Effector memory CD8-positive, alpha-beta T cell (primary cell): Measurements from ENCODE around the gene BLOC1S4.

Experiments used
- ATAC-seq: fragments of 150-1000 bp; cut with Tn5 transposase; replicated peaks from 2 replicates; pipeline ENCODE4 v1.10.0; 2021; ENCODE audit warnings: mild to moderate bottlenecking, moderate library complexity
- DNase-seq, 3 experiments: peaks; one replicate each; pipeline ENCODE4 v3.0.0; 2021
- H3K27ac Mint-ChIP-seq, 2 donors: one replicate each; pipeline ENCODE4 v1.8.0; 2022; ENCODE audit warnings: mild to moderate bottlenecking in 2 of 2, mixed read lengths in 2 of 2, moderate library complexity in 2 of 2
- H3K27me3 Mint-ChIP-seq, 2 donors: one replicate each; pipeline ENCODE4 v1.8.0; 2022; ENCODE audit warnings: mixed read lengths in 2 of 2
- H3K36me3 Mint-ChIP-seq: one replicate; pipeline ENCODE4 v1.8.0; 2022; ENCODE audit warnings: mild to moderate bottlenecking, moderate library complexity, mixed read lengths; ENCODE audit not compliant: insufficient read depth
- H3K4me1 Mint-ChIP-seq, 2 donors: one replicate each; pipeline ENCODE4 v1.8.0; 2022; ENCODE audit warnings: low read depth in 2 of 2, mixed read lengths in 2 of 2
- H3K4me3 Mint-ChIP-seq, 2 donors: one replicate each; pipeline ENCODE4 v1.8.0; 2022; ENCODE audit warnings: mild to moderate bottlenecking in 2 of 2, mixed read lengths in 2 of 2, moderate library complexity in 2 of 2
- H3K9me3 Mint-ChIP-seq, 2 donors: one replicate each; pipeline ENCODE4 v1.8.0; 2022; ENCODE audit warnings: mixed read lengths in 2 of 2

BLOC1S4 gene

DNA sequence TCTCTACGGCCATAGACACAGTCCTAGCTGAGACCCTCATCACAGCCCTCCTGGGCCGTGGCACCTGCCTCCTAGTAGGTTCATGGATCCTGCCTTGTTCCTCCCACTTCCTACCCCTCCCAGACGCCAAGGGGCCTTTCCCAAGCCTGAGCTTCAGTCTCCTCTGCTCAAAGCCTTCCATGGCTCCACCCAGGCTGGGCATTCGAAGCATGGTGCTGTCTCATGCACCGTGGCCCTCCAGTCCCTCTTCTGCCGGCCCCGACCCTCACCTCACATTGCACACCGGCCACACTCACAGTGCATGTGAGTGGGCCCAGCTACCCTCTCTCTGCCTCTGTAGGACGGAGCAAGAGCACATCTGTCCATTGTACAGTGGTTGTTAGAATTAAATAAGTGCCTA, 44.9 kb downstream of the BLOC1S4 start:
- Mint-ChIP-seq H3K27ac (no peak overlapping the region), H3K9me3 (no peaks in the 10 kb centered on the region), H3K36me3 (peaks cover 2% of the 10 kb centered on the region), H3K27me3 (peaks cover 0 to 10% of the 10 kb centered on the region in 2 donors), H3K4me3 (no peak overlapping the region), H3K4me1 (peaks cover 0 to 15% of the 10 kb centered on the region in 2 donors)
- no peak for DNase-seq
- ATAC-seq = no peak

DNA sequence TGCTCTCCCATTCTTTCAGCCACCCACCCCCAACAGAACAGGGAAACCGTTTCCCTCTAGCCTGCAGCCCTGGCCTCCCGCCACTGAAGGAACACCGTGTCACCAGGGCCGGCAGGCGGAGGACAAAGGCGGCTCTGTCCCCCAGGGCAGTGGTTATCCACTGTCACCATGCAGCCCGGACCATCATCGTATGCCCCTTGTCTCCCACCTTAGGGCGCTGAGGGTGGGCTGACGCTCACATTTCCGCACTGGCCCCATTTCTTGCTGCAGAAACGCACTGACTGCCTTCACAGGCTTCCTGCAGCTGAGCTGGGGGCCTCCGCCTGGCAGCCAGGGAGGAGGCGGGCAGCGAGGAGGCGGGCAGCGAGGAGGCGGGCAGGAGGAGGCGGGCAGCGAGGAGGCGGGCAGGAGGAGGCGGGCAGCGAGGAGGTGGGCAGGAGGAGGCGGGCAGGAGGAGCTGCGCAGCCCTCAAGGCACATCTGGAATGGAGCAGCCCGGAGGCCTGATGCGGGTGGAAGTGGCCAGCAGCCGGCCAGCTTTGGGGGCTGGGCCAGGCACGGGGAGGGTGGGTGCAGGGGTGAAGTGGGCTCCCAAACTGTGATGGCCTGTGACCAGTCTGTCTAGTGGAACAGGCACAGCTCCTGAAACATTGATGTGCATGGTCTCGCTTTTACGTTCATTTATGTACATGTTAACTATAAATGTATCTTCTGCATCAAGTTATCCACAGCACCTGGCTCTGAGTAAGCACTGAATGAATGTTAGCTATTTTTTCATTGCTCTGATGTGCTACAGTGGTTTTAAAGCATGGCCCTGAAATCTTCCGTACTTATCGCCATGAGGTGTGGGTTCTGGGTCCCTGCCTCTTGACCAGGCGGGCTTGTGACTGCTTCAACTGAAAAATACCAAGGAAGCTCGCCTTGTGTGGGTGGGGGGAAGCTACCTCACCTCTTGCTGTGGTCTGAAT, 46.0 kb downstream of the BLOC1S4 start:
- peaks cover 0 to 10% of the 10 kb centered on the region in 2 donors for H3K27me3 Mint-ChIP-seq

DNA sequence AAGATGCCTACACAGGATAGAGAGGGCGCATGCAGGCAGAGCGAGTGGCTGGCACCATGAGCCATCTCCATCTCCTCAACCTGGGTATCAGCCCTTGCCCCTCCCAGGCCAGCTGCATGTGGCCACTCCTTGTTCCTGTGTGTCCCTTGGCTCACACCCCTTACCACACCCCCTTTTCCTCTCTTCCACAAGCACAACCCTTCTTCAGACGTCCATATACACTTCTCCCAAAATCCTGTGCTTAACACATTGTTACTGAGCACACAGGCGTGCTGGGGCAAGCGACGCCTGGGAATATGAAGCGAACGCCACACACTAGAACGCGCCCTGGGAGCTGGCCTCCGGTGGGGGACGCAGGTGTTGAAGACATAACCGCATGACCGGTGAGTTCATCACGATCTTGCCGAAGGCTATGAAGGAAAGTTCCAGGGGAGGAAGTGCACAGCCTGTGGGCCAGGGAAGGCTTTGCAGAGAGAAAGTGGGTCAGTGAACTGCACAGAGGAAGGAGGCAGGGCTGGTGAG, 47.4 kb downstream of the BLOC1S4 start:
- DNase-seq = peak in 2 of 3 experiments; percentile 13 to 28
- Mint-ChIP-seq H3K4me3 (peak overlapping the region in 1 of 2 donors; percentile 20), H3K27me3 (peaks cover 0 to 10% of the 10 kb centered on the region in 2 donors), H3K9me3 (no peaks in the 10 kb centered on the region), H3K36me3 (peaks cover 2% of the 10 kb centered on the region), H3K4me1 (peaks cover 4 to 20% of the 10 kb centered on the region in 2 donors), H3K27ac (no peak overlapping the region)
- ATAC-seq = peak; percentile 94

More for the DNA sequence above, 46.0 kb downstream of the BLOC1S4 start:
- no peak for ATAC-seq
- Mint-ChIP-seq H3K9me3 (no peaks in the 10 kb centered on the region), H3K4me1 (peaks cover 4 to 20% of the 10 kb centered on the region in 2 donors), H3K4me3 (no peak overlapping the region), H3K27ac (peak overlapping the region in 1 of 2 donors; percentile 17), H3K36me3 (peaks cover 2% of the 10 kb centered on the region)
- DNase-seq = no peak

DNA sequence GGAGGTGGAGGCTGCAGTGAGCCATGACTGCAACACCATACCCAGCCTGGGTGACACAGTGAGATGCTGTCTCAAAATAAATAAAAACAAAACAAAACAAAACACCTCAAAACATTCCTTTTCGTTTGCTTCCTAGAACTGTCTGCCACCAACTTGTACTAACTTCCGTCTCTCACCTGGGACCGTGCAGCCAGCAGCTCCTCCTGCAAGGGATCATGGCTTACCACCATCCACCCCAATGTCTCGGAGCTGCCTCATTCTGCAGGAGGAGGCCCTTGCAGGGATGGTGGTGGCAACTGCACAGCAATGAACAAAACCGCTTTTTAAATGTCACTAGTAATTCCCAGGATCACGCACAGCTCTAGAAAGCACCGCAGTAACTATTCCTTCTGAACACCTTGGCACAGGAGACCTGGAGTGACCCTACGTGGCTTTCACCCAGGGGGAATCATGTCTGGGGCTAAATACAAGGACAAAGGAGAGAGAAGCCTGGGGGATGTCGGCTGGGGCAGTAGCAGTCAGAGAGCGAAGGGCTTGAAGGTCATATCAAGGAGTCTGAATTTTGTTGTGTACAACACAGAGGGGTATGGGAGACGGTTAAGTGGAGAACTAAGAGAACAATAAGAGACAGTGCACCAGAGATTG, 49.1 kb downstream of the BLOC1S4 start:
- no peaks in the 10 kb centered on the region for H3K9me3 Mint-ChIP-seq
- H3K4me1 Mint-ChIP-seq = peaks cover 4 to 26% of the 10 kb centered on the region in 2 donors
- ATAC-seq = no peak

GRCh38 chr4:6765703-6766102, 49.7 kb downstream of the BLOC1S4 start:
- ATAC-seq (no peak), DNase-seq (no peak)
- H3K4me1 Mint-ChIP-seq = peaks cover 4 to 26% of the 10 kb centered on the region in 2 donors
- peaks cover 2% of the 10 kb centered on the region for H3K36me3 Mint-ChIP-seq
- H3K27ac Mint-ChIP-seq = peak overlapping the region in 1 of 2 donors; percentile 13
- H3K27me3 Mint-ChIP-seq = peaks cover 0 to 7% of the 10 kb centered on the region in 2 donors
- no peak overlapping the region for H3K4me3 Mint-ChIP-seq
- H3K9me3 Mint-ChIP-seq = no peaks in the 10 kb centered on the region

More for the DNA sequence above, 49.1 kb downstream of the BLOC1S4 start:
- no peak for DNase-seq
- peaks cover 0 to 10% of the 10 kb centered on the region in 2 donors for H3K27me3 Mint-ChIP-seq
- H3K27ac Mint-ChIP-seq = peak overlapping the region in 1 of 2 donors; percentile 13
- H3K36me3 Mint-ChIP-seq = peaks cover 2% of the 10 kb centered on the region
- H3K4me3 Mint-ChIP-seq = no peak overlapping the region
